Iris pigment epithelial cell (primary cell): ENCODE results near the gene TFCP2.

ENCODE experiments used
- DNase-seq: peaks from one replicate; pipeline ENCODE4 v3.0.0-alpha.2; 2011; ENCODE audit warnings: low read depth

TFCP2 gene

DNA sequence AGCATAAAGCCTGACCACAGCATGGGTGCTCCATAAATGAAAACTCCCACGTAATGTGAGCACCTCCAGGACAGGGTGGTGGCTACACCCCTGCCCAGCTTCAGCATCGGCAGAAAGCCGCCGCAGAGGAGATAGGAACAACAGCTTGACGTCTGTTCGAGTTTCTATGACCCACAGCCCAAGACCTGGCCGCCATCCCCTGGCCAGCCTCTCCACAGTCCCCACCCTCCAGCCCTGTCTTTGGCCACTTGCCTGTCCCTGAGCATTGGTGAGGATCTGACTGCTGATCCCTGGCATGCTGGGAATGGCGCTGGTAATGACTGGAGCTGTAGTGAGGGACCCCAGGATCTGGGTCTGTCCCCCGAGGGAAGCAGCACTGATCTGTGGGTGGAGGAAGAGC, 23.6 kb upstream of the TFCP2 start:
- no peak for DNase-seq

DNA sequence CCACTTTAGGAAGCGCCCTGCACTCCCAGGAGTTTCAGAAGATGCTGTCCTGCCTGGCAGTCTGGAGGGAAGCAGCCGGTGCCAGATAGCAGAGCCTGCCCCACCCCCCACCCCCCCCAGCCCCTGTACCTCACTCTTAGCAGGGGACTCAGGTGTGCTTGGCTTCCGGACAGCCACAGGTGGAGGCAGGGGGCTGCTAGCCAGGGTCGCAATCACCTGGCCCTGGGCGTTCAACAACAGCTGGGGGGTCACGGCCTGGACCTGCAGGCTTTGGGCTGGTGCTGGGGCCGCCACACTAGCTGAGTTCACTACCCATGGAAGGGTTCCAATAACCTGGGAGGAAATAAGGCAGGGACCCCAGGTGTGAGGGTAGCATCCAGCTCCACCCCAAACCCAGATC, 22.9 kb upstream of the TFCP2 start:
- DNase-seq, result no peak

DNA sequence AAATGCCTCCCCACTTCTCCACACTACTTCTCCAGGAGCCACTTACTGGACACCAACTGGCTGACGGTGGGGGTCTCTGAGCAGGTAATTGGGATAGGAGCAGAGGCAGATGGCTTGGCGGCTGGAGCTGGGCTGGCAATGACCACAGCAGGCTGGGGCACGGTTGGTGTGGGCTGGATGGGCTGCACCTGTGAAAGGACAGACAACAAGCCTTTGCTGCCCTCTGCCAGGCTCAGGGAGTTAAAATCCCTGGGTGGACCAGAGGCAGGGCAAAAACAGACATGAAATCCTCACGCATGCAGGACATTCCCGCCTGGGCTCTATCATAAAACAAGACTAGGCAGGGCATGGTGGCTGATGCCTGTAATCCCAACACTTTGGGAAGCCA, 19.3 kb upstream of the TFCP2 start:
- DNase-seq, result no peak

DNA sequence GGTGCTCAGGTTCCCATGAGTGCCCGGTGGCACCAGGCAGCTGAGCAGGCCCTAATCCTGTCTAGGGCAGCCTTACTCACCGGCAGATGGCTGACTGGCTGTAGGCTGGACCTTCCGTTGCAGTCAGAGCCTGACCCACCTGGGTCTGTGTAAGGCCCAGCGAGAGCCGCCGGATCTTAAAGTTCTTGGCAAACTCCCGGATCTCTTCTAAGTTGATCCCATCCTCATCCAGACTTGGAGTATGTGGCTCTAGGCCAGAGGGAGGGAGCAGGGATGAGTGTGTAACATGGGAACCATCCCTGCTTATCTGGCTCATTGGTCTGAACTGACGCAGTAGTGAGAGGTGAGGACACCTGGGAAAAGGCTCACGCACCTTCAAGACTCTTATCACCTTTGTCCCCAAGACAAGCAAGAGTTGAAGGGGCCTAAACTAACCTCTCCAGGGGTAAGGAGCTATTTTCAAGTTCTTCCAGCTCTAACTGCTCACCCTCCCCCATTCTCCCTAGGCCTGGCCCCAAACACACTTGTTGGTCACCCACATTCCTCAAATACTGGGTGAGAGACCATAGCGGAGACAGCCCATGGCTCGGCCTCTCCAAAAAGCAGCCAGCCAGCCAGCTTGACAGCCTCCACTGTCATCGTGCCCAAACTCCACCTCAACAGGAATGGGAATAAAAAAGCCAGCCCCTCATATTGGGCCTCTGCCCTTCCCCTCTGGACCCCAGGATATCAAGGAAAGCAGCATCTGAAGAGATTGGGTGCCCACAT, 18.8 kb upstream of the TFCP2 start:
- no peak for DNase-seq

DNA sequence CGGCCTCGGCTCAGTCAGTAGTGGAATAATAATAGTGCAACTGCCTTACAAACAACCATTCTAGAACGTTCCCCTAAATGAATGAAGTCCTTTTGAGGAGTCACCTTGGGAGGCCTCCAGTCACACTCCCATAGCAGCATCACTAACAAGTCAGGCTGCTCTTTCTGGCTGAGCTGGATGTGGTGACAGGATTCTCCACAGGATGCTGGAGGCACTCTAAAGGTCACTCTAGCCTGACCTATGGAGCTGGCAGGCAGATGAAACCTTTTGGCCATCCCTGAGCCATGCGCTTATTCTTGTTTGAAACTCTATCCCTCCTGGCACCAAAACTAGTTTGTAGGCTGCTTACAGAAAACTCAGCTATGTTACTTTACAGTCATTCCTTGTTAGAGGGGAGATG, 17.9 kb upstream of the TFCP2 start:
- no peak for DNase-seq

DNA sequence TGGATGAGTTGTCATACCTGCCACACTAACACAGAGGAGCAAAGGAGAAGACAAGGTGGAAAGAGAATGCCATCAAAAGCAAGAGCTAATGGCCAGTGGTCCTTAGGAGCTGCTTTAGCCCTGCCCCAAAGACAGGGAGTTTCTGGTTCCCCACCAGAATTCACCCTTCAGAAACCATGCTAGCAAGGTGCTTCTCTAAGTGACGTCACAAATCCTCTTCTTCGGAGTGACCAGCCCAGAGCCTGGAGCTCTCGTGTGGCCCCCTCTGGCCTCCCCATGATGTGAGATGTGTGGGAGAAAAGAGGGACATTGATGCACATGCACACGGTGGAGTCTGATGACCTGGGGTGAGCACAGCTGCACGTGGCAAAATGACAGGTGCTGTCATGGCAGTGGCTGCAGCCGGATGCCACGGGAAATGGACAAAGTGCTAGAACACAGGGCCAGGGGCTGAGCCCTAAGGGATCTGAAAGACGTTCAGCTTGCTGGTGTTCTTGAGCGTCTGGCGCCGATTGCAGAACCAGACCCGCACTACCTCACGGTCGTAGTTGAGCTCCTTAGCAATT, 16.9 kb upstream of the TFCP2 start:
- DNase-seq, result no peak

DNA sequence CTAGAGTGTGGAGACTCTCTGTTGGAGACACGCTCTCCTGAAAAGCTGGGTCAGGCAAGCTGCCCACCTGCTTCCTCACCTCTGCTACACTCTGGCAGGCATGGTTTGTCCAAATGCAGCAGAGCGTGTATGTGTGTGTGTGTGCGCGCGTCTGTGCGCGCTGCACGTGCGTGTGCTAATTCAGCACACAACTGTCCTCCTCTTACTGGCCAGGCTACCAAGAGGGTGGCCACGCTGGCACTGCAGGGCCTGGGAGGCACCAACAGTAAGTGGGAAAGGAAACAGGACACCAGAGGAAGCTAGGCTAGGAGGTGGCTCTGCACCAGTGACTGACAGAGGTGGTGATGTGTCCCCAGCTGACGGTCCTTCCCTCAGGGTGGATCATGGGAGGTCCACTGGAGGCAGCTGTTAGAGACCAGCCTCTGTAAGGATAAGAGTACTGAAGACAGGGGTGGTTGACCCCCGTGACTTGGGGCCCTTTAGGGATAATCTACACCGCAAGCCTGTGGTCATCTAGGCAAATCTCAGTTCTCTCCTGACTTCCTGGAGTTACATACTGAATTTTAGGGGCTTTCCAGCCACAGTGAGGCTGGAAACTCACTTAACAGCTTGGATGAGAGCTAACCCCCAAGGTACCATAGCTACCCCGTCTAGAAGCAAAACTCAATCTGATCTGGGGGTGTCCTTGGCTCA, 15.6 kb upstream of the TFCP2 start:
- no peak for DNase-seq

DNA sequence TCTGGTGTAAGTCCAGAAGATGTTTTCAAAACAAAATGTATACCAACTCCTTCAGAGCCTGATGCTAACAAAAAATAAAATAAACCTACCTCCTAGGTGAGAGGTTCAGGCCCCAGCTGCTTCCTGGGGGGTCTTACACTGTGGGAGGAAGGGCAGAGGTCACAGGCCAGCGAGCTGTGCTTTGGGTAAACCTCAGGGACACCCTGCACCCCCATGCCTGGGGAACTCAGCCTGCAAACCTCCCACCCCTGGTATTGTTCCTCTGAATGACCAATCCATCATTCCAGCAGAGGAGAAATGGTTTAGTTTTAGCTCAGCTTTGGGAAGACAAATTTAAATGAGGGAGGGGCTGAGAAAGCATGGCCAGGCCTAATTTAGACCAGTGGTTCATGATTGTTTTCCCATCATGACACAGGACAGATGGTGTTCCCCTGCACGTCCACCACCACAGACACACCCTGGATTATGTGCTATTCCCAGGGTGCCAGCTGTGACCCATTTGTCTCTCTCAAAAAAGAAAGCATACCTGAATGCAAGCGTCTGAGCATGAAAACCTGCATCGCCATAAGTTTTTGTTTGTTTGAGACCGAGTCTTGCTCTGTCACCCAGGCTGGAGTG, 14.5 kb upstream of the TFCP2 start:
- DNase-seq, result no peak

DNA sequence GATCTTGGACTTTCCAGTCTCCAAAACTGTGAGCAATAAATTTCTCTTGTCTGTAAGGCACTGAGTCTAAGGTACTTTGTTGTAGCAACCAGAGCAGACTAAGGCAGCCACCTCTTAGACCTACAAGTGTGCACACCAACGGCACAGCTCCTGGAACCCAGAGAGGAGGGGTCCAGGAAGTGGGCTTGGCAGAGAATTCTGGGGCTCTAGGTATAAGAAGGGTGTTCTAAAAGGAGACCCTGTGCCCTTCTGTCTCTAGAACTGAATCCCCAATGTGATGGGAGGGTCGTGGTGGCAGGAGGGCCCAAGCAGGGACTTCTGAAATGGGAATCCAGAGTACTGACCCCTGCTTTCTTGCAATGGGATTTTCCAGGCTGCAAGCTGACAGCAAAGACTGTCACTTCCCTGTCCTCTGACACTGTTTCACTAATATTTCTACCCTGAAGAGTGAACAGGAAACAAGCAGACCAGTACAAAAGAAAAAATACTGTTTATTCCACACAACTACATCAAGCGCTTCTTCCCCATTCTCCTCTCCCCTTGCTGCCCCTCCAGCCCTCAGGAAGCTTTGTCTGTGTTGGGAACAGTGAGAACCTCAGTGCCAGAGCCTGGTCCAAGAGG, 13.6 kb upstream of the TFCP2 start:
- DNase-seq, result no peak

DNA sequence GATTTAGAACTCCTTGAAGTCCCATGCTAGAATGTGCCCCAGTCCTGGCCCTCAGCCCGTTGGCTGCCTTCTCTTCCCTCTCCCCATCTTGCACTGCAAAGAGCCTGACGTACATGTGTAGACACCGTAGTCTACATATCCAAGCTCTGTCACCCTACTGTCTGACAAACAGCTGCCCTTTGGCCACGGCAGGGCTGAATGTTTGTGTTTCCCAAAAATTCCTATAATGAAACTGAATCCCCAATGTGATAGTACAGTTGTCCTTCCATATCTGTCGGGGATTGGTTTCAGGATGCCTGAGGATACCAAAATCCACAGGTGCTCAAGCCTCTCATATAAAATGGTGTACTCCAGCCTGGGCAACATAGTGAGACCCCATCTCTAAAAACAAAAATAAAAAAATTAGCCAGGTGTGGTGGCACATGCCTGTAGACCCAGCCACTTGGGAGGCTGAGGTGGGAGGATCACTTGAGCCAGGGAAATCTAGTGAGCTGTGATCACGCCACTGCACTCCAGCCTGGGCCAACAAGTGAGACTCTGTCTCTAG, 12.3 kb upstream of the TFCP2 start:
- DNase-seq, result no peak

DNA sequence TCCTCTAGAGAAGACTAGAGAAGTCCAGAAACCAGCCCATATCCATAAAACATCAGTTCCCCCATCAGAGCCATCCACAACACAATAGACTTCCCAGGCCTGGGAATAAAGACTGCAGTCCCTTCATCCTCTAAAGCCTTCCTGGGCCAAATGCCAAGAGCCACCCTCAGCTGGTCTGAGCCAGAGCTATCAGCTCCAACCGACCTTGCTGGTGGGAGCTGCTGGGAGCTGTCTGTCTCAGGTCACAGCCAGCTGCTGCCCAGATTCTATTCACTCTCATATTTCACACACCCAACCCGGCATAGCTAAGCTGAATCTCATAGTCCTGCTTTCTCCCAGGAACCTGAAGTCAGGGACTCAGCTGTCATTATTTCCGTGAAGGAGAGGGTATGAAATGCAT, 10.9 kb upstream of the TFCP2 start:
- peak; percentile 60 for DNase-seq

DNA sequence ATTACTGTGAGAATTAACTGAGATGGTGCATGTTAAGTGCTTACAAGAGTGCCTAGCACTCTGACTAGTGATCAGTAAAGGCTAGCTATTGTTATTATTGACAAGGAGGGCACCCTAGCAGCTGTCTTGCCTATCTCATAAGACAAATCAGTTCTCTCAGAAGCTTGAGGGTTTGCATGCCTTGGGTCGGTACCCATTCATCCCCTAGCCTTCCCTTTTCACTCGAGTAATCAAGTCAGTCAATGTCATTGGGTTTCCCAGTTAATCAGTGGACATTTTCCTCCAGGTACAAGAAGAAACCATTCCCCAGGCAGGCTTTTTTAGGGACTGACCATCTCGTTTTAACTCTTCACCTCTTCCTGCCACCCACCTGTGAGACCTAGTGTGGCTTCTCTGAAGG, 10.4 kb upstream of the TFCP2 start:
- DNase-seq, result no peak

DNA sequence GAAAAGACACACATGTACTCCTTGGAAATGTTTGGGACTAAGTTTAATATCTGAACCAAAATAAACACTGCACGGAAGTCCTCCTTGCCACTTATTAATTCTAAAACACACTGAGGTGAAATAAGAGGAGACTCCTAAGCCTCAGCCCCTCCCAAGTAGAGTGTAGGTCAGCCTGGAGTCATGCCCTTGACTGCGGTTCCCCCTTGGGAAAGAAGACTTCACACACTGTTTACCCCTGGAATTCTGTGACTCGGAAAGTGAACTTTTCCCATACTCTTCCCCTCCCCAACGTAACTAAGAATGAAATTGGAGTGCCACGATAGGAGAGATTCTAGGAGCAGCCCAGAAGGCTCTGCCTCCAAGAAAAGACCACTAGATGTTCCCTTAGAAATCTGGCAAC, 8.6 kb upstream of the TFCP2 start:
- no peak for DNase-seq

DNA sequence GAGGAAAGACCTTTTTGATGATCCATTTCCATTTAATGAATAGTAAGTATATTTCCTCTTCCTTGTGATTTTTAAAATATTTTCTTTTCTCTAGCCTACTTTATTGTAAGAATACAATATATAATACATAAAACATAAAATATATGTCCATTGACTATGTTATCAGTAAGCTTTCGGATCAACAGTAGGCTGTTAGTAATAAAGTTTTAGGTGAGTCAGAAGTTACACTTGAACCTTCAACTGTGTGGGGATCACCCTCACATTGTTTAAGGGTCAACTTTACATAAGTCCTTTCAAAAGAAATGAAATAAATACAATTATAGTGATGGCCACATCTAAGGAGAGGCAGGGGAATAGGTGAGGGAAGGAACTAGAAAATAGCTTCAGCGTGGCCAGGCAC, 5.0 kb upstream of the TFCP2 start:
- DNase-seq, result no peak

DNA sequence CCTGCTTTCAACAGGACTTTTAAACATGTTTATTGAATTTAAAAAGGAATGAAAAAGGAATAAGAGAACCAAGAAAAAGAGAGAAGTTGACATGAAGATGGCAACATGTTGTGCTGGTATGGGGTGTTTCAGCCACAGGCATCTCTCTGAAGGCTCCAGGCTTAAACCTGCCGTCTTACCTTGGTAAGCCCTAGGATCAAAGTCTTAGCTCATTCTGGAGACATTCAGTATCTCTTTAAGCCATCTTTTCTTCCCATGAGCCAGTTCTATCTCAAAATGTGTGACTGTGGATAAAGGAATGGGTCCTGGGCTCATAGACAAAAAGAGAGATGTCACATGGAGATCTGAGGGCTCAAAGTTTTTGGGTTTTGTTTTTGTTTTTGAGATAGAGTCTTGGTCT, 1.6 kb upstream of the TFCP2 start:
- no peak for DNase-seq

DNA sequence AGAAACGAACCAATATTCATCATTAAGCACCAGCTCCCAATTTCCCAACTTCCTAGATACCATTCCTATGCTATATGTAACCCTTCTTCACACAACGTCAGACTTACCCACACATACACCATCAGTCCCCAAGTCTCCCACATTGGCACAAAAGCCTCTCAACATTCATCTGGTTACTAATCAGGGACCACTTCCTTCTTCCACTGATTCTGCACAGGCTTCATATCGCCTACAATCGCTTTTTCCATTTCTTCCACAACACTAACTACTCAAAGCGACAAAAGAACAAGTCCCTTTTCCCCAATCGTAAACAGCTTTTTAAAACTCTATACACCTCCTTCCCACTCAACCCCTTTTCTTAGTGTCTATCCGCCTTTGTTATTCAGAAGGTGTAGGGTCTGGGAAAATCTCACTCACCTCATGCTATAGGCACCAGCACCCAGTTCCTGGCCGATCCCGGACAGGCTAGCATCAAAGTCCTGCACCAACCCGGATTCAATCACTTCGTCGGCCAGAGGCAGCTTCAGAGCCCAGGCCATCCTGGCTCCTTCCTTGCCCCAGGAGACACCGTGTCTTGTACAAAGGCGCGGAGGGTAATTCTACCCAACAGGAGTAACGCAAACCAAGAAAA, 936 bp downstream of the TFCP2 start:
- DNase-seq, result peak; percentile 42

DNA sequence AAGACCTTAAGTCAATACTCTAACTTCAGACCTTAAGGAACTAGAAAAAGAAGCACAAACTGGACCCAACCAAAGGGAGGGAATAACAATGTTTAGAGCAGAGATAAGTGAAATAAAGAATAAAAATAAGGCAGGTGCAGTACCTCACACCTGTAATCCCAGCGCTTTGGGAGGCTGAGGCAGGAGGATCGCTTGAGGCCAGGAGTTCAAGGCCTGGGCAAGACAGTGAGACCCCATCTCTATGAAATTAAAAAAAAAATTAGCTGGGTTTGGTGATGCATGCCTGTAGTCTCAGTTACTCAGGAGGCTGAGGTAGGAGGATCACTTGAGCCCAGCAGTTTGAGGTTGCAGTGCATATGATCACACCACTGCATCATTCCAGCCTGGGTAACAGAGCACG, 9.1 kb downstream of the TFCP2 start:
- no peak for DNase-seq

DNA sequence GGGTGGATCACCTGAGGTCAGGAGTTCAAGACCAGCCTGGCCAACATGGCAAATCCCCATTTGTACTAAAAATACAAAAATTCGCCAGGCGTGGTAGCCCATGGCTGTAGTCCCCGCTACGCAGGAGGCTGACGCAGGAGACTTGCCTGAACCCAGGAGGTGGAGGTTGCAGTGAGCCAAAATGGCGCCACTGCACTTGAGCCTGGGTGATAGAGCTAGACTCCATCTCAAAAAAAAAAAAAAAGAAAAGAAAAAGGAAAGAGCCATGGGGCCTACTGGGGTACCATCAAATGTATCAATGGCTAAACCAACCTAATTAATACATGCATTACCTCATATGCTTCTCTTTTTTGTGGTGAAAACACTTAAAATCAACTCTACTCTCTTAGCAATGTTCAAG, 10.7 kb downstream of the TFCP2 start:
- DNase-seq, result no peak

DNA sequence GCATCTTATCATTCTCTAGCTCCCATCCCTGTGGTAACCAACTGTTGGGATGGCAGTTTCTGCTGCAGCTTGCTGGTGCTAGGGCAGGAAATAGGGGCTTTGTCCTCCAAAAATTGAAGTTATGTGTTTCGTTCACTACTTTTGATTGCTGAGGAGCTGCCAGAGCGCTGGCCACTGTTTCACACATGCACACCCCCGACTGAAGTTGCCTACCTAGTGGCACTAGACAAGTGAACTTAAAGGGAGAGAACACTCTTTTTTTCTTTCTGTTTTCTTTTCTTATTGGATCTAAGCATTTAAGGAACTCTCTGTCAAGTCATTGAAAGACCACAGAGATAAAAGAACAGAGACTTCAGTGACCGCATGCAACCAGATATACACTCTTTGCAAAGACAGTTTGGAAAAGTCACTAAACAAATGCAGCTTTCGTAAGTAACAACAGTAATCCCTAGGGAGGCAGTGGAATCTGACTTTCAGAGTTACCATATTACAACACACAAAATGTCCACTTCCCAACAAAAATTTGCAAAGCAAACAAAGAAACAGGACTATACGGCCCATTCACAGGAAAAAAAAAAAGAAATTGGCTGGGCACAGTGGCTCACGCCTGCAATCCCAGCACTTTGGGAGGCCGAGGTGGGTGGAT, 12.0 kb downstream of the TFCP2 start:
- no peak for DNase-seq

DNA sequence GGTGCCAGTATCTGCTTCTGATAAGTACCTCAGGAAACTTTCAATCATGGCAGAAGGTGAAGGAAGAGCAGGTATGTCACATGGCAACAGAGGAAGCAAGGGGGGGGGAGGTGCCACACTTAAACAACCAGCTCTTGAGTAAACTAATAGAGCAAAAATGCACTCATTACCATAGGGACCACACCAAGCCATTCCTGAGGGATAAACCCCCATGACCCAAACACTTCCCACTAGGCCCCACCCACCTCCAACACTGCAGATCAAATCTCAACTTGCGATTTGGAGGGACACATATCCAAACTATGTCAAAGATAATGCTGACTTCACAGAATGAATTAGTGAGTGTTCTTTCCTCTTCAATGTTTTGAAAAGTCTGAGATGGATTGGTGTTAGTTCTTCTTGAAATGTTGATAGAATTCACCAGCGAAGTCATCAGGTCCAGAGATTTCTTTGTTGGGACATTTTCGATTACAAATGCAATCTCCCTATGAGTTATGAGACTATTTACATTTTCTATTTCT, 16.6 kb downstream of the TFCP2 start:
- DNase-seq, result no peak

DNA sequence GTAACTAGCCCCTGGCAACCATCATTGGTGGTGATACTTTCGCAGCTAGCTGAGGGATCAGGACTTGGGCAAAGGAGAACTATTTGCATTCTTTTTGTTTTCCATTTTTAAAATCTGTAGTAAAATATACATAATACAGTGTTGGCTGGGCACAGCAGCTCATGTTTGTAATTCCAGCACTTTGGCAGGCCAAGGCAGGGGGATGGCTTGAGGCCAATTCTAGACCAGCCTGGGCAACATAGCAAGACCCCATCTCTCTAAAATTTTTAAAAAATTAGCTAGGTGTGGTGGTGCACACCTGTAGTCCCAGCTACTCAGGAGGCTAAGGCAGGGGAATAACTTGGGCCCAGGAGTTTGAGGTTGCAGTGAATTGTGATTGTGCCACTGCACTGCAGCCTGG, 20.0 kb downstream of the TFCP2 start:
- DNase-seq, result no peak
